Smooth muscle cell of the brain vasculature (primary cell): ENCODE results near the gene SPOCK2.

Experiments used
- DNase-seq: peaks from one replicate; pipeline ENCODE4 v3.0.0-alpha.2; 2012; ENCODE audit warnings: low read depth, low spot score

Gene SPOCK2

GRCh38 chr10:72011976-72012512, 76.3 kb downstream of the SPOCK2 start:
- DNase-seq = no peak

- DNase-seq = no peak
Observed at GRCh38 chr10:72011468-72011867, 76.9 kb downstream of the SPOCK2 start.

- DNase-seq = no peak
Observed at GRCh38 chr10:72011016-72011415, 77.3 kb downstream of the SPOCK2 start.

DNA sequence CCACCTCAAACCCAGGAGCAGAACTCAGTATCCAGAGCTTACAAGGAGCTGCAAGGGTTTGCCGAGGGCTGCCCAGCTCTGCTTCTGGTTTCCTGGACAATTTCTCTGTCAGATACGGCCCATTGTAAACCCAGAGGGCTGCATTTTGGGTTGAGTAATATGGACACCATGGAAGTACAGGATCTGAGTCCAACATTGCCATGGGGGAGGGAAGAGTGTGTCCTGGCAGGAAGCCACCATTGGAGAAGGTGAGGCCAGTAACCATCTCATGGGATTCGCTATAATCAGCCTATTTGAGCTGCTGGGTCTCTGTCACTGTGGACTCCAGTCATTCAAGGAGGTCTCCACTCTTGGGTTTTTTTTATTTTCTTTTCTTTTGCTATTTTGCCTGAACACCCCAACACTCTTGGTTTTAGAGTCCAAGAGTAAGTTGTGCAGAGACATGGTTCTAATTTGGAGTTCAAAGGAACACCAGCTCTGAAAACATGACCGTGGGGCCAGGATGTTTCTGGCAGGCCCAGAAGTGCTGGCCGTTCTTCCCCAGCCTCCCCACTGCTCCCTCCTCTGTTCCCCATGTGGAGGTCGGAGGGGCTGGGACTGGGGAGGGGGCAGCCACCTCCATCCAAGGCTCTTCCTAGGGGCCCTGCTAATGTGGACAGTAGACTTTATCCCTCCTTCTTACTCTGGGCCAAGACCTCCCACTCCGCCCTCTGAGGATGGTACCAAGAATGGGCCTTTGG, 77.9 kb downstream of the SPOCK2 start:
- DNase-seq = no peak

DNA sequence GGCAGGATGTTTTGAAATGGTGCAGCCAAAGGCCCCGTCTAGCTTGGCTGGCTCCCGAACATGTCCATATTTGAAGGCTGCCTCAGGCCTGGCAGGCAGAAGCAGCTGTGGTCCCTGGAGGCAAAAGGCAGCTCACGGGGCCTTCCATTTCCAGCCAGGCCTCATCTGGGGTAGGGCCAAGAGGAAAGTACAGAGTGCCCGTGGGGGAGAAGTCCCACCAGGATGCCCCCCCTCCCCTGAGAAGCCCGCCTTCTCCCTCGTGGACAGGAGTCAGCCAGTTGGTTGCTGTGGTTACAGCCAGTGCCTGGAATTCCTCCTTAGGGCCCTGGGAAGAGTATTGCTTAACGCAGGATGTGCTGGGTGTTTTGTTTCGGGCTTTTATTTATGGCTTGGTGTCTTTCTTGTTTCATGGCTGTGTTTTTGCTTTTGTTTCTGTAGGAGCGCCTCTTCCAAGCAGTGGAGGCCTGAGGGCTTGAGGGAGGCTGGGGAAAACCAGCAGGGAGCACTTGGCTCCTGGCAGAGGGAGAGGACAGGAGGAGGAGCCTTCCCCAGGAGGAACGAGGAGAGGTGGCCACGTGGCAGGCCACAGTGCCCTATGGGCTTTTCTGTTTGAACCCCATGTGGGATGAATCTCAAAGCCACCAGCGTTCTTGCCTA, 78.8 kb downstream of the SPOCK2 start:
- DNase-seq = peak; percentile 84

DNA sequence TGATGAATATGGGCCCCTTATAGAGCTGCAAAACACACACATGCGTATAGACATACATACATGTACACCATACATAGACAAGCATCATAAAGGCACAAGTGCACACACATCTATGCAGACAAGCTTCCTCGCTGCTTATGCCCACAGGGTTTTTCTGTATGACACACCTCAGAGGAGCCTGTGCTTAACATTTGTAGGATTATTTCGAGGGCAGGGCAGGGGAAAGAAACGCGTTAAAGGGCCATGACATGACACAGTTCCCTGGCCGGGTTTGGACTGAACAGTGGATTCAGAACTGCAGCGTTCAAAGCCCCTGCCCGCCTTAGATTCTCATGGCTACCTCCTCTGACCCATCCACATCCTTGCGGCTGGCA, 79.3 kb downstream of the SPOCK2 start:
- DNase-seq = no peak
